HL-60 (cell line): ENCODE data around the gene SEPSECS.

Experiments
- DNase-seq, 2 experiments: peaks; one replicate each; pipeline ENCODE4 v3.0.0-alpha.2; 2010 to 2020; ENCODE audit warnings: low read depth in 1 of 2, low spot score in 1 of 2
- H3K27ac ChIP-seq: fragments of 250-450 bp; sonication (Bioruptor Pico); replicated peaks from 2 replicates; pipeline ENCODE4 v1.5.1; 2020; ENCODE audit warnings: mild to moderate bottlenecking, moderate library complexity
- H3K27me3 ChIP-seq: fragments of 250-450 bp; sonication (Bioruptor Pico); 2 replicates; pipeline ENCODE4 v1.5.1; 2021; ENCODE audit warnings: mild to moderate bottlenecking, moderate library complexity; ENCODE audit not compliant: insufficient read depth, poor library complexity, severe bottlenecking
- H3K4me3 ChIP-seq: replicated peaks from 2 replicates; pipeline ENCODE4 v1.5.1; 2011; ENCODE audit warnings: mild to moderate bottlenecking, control low read depth, low read length; ENCODE audit not compliant: insufficient read depth
- GABPA ChIP-seq: IDR thresholded peaks from 2 replicates; pipeline ENCODE4 v1.6.1; 2012; ENCODE audit warnings: low read depth
- POLR2AphosphoS5 ChIP-seq: IDR thresholded peaks from 2 replicates; pipeline ENCODE4 v1.6.1; 2012; ENCODE audit warnings: low read depth
- SPI1 ChIP-seq: IDR thresholded peaks from 2 replicates; pipeline ENCODE4 v1.6.1; 2012; ENCODE audit warnings: low read depth, mild to moderate bottlenecking, borderline replicate concordance
- TF ChIP-seq, protein P1 (sequence below): IDR thresholded peaks from 2 replicates; pipeline ENCODE4 v1.6.1; 2012; ENCODE audit warnings: low read depth; ENCODE audit not compliant: insufficient replicate concordance
- TF ChIP-seq, protein P2 (sequence below): IDR thresholded peaks from one replicate; pipeline ENCODE4 v1.5.1; 2011; ENCODE audit warnings: low read length, control low read depth, inconsistent platforms; ENCODE audit not compliant: insufficient read depth

SEPSECS gene

DNA sequence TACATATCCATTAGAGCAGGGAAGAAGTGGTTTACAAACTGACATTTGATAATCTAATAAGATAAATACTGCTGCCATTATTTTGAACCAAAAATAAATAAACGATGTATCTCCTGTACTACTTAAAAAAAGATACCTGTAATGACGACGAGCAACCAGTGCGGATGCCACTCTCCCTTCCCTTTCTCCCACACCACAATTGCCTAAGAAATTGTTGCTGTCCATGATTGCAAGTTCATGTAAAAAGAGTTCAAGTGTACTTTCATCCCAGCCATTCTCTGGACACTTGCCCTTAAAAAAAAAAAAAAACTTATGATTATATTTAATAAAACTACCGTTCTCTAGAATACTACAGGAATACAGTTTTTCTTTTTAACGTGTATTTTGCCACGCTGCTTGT lies 1.4 kb downstream of the SEPSECS start:
- peak overlapping the region; percentile 80 for H3K4me3 ChIP-seq
- TF ChIP-seq, protein P1, sequence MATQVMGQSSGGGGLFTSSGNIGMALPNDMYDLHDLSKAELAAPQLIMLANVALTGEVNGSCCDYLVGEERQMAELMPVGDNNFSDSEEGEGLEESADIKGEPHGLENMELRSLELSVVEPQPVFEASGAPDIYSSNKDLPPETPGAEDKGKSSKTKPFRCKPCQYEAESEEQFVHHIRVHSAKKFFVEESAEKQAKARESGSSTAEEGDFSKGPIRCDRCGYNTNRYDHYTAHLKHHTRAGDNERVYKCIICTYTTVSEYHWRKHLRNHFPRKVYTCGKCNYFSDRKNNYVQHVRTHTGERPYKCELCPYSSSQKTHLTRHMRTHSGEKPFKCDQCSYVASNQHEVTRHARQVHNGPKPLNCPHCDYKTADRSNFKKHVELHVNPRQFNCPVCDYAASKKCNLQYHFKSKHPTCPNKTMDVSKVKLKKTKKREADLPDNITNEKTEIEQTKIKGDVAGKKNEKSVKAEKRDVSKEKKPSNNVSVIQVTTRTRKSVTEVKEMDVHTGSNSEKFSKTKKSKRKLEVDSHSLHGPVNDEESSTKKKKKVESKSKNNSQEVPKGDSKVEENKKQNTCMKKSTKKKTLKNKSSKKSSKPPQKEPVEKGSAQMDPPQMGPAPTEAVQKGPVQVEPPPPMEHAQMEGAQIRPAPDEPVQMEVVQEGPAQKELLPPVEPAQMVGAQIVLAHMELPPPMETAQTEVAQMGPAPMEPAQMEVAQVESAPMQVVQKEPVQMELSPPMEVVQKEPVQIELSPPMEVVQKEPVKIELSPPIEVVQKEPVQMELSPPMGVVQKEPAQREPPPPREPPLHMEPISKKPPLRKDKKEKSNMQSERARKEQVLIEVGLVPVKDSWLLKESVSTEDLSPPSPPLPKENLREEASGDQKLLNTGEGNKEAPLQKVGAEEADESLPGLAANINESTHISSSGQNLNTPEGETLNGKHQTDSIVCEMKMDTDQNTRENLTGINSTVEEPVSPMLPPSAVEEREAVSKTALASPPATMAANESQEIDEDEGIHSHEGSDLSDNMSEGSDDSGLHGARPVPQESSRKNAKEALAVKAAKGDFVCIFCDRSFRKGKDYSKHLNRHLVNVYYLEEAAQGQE: no peak
- no peak for TF ChIP-seq SPI1
- TF ChIP-seq POLR2AphosphoS5: no peak
- TF ChIP-seq, protein P2, sequence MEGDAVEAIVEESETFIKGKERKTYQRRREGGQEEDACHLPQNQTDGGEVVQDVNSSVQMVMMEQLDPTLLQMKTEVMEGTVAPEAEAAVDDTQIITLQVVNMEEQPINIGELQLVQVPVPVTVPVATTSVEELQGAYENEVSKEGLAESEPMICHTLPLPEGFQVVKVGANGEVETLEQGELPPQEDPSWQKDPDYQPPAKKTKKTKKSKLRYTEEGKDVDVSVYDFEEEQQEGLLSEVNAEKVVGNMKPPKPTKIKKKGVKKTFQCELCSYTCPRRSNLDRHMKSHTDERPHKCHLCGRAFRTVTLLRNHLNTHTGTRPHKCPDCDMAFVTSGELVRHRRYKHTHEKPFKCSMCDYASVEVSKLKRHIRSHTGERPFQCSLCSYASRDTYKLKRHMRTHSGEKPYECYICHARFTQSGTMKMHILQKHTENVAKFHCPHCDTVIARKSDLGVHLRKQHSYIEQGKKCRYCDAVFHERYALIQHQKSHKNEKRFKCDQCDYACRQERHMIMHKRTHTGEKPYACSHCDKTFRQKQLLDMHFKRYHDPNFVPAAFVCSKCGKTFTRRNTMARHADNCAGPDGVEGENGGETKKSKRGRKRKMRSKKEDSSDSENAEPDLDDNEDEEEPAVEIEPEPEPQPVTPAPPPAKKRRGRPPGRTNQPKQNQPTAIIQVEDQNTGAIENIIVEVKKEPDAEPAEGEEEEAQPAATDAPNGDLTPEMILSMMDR: no peak
- TF ChIP-seq GABPA: no peak
- peak in 1 of 2 experiments; percentile 37 for DNase-seq
- peak overlapping the region; percentile 98; the same call in 1 of the 2 replicates for H3K27ac ChIP-seq
- no peaks in the 10 kb centered on the region for H3K27me3 ChIP-seq

DNA sequence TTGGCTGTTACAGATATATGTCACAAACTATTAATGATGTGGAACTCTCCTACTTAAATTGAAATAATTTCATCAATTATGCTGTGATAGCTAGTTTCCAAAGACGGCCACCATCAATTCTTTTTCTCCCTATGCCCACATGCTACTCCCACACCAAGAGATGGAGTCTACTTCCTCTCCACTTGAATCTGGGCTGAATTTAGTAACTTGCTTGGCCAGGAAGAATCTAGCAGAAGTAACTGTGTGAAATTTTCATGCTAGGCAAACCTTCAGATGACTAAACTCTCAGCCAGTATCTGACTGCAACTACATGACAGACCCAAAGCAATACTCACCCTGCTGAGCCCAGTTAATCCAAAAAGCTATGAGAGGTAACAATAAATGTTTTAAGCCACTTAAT lies 3.2 kb downstream of the SEPSECS start:
- peak; percentile 42; the same call in 1 of the 2 replicates for TF ChIP-seq SPI1
- no peak for TF ChIP-seq POLR2AphosphoS5
- DNase-seq: peak in 1 of 2 experiments; percentile 33
- H3K4me3 ChIP-seq: no peak overlapping the region
- H3K27me3 ChIP-seq: no peaks in the 10 kb centered on the region
- H3K27ac ChIP-seq: no peak overlapping the region

DNA sequence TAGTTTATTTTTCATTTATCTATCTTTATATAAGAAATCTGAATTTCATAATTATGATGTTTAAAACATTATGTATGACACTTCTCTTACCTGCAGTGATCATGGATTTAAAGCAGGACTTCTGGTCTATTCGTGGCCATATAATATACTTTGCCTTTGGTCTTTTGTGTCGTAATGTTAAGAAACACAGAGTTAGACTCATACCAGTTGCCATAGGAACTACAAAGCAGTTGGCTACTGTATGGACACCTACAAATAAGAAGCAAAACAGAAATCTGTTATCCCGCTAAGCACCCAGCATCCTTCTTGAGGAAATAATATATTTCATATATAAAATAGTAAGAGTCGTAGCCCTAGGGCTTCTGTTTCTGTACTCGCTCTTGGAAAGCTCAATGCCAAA lies 4.3 kb downstream of the SEPSECS start:
- no peak overlapping the region for H3K4me3 ChIP-seq
- no peak for DNase-seq
- H3K27me3 ChIP-seq: no peaks in the 10 kb centered on the region
- no peak overlapping the region; the same call in 1 of the 2 replicates for H3K27ac ChIP-seq
- TF ChIP-seq, protein P2: no peak
- TF ChIP-seq GABPA (no peak), SPI1 (no peak), POLR2AphosphoS5 (no peak)
- TF ChIP-seq, protein P1: no peak

DNA sequence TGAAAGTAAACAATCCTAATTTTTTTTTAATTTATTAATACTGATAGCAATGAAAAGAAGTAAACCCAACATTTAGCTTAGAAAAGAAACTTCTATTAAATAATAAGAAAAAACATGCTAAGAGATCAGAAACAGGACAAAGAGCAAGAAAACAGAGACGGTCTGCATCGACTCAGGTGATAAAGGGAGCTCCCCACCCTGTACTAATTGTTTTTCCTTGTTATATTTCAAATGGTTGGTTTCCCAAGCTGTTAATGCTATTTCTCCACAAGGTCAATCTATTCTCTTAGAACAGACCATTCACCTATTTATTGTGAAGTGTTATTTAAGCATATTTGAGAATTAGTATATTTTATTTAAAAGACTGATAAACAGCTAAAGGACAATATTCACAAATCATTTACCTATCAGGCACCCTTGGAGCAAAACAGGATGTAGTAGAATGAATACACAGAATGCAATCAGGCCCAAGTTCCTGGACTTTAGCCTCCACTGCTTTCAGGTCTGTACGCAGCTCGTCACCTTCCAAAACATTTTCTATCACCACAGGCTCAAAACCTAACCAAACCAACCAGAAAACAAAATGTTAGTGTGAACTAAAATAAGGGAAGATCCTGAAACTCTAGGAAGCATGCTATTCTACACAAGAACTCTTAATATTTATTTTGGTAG lies 5.5 kb downstream of the SEPSECS start:
- Histone ChIP-seq H3K4me3 (no peak overlapping the region), H3K27ac (no peak overlapping the region), H3K27me3 (no peaks in the 10 kb centered on the region)
- TF ChIP-seq, protein P2: no peak
- TF ChIP-seq SPI1 (no peak), POLR2AphosphoS5 (no peak), GABPA (no peak)
- TF ChIP-seq, protein P1: no peak
- no peak for DNase-seq
